Measurements from ENCODE around the gene UBL4A. TPM values are rescaled to one million over a fixed set of nuclear protein-coding genes. Genes with fewer than 3 reads are reported as not detected.

Gene UBL4A
- total RNA-seq, 1 donor from 2014 or later: 21.2 TPM

- Mint-ChIP-seq H3K36me3 (ENCODE audit: low read depth) (peaks cover 8% of the 10 kb centered on the region), H3K9me3 (ENCODE audit: low read depth) (peaks cover 16% of the 10 kb centered on the region), H3K4me3 (ENCODE audit: unreplicated experiment) (no peak overlapping the region), H3K27me3 (ENCODE audit: low read depth) (no peaks in the 10 kb centered on the region), H3K4me1 (ENCODE audit: low read depth) (peaks cover 11% of the 10 kb centered on the region), H3K27ac (ENCODE audit: unreplicated experiment) (no peak overlapping the region)
- no peak for DNase-seq (ENCODE audit: low spot score)
- no peak for TF ChIP-seq CTCF (IDR thresholded peaks at IDR 0.05)
Observed at GRCh38 chrX:154512879-154513553, 26.6 kb upstream of the UBL4A start.

- H3K27me3 Mint-ChIP-seq (ENCODE audit: low read depth): no peaks in the 10 kb centered on the region
- no peak for DNase-seq (ENCODE audit: low spot score)
- H3K27ac Mint-ChIP-seq (ENCODE audit: unreplicated experiment): no peak overlapping the region
- no peak overlapping the region for H3K4me3 Mint-ChIP-seq (ENCODE audit: unreplicated experiment)
- peaks cover 9% of the 10 kb centered on the region for H3K36me3 Mint-ChIP-seq (ENCODE audit: low read depth)
- no peak for TF ChIP-seq CTCF (IDR thresholded peaks at IDR 0.05)
- H3K9me3 Mint-ChIP-seq (ENCODE audit: low read depth): peaks cover 16% of the 10 kb centered on the region
- peaks cover 11% of the 10 kb centered on the region for H3K4me1 Mint-ChIP-seq (ENCODE audit: low read depth)
Observed at GRCh38 chrX:154511761-154512160, 25.3 kb upstream of the UBL4A start.

GRCh38 chrX:154509455-154509854, 23.0 kb upstream of the UBL4A start:
- H3K27me3 Mint-ChIP-seq (ENCODE audit: low read depth): no peaks in the 10 kb centered on the region
- TF ChIP-seq CTCF (IDR thresholded peaks at IDR 0.05): no peak
- peaks cover 12% of the 10 kb centered on the region for H3K36me3 Mint-ChIP-seq (ENCODE audit: low read depth)
- no peak for DNase-seq (ENCODE audit: low spot score)
- peaks cover 8% of the 10 kb centered on the region for H3K4me1 Mint-ChIP-seq (ENCODE audit: low read depth)
- H3K27ac Mint-ChIP-seq (ENCODE audit: unreplicated experiment): no peak overlapping the region
- H3K9me3 Mint-ChIP-seq (ENCODE audit: low read depth): peaks cover 19% of the 10 kb centered on the region
- no peak overlapping the region for H3K4me3 Mint-ChIP-seq (ENCODE audit: unreplicated experiment)

GRCh38 chrX:154508384-154508745, 21.9 kb upstream of the UBL4A start:
- Mint-ChIP-seq H3K4me1 (ENCODE audit: low read depth) (peaks cover 8% of the 10 kb centered on the region), H3K27me3 (ENCODE audit: low read depth) (no peaks in the 10 kb centered on the region), H3K9me3 (ENCODE audit: low read depth) (peaks cover 19% of the 10 kb centered on the region)

More at GRCh38 chrX:154508384-154508745, 21.9 kb upstream of the UBL4A start:
- no peak for DNase-seq (ENCODE audit: low spot score)
- Mint-ChIP-seq H3K27ac (ENCODE audit: unreplicated experiment) (no peak overlapping the region), H3K36me3 (ENCODE audit: low read depth) (peaks cover 12% of the 10 kb centered on the region), H3K4me3 (ENCODE audit: unreplicated experiment) (no peak overlapping the region)
- no peak for TF ChIP-seq CTCF (IDR thresholded peaks at IDR 0.05)

Data from chondrocyte (in vitro differentiated cells).